Bone marrow (tissue), 2 donors: Measurements from ENCODE around the gene ADAMTS6.

Source experiments
- DNase-seq, 2 donors: peaks; one replicate each; lab custom pipeline; 2025; lab: John Stamatoyannopoulos, UW

The ADAMTS6 gene

GRCh38 chr5:65103756-65104440 lies 377.8 kb downstream of the ADAMTS6 start:
- no peak for DNase-seq

DNA sequence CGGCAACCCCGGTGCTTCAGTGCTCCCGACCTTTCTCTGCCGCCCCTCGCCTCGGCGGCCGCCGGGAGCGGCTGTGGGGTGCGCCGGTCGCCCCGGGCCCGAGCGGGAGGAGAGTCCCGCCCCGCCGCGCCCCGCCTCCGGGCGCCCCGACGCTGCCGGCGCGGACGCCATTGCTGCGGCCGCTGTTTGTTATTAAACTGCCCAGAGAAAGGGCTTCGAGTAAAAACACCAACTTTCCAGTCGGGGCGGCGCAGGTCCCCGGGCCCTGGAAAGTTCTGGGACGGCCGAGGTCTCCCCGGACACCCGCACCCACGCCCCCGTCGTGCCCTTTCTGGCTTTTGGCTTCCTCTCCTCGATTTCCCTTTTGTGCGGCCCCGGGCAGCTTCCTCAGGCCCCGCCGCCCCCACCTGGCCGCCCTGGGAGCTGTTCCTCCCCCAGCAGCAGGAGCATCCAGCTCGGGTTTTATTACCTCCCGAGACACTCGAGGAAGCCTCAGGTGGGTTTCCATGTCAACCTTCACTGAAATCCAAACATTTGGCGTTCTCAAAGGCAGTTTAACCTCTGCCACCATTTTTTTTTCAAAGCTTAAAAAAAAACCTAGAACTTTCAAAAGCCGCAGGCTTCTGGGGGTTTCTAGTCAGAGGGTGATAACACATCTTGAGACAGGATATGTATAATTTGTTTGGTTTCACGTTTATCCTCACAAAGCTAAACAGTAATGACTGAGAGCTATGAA lies 378.6 kb downstream of the ADAMTS6 start:
- peak; percentile 15 to 48 for DNase-seq

- peak in 1 of 2 donors; percentile 43 for DNase-seq
Measured at GRCh38 chr5:65102371-65102975, 379.2 kb downstream of the ADAMTS6 start.

DNA sequence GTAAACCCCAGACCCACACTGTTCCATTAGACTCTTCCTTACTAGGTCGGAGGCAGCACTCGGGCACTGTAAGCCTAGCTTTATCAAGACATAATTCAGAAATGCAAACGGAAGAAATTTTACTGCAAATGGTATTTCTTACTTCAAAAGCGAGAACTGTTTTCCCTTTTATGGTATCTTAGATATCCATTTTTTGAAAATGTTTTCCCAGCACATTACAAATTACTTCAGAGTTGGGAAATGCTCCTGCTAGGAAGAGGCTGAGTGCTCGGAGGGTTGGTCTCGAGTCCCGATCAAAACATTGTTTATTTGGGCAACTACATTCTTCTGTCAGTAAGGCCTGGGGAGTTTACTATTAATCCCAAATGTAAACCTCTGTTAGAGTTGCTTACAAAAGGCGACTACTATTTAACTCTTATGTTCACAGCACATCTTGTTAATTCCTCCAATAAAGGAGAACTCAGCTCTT lies 380.1 kb downstream of the ADAMTS6 start:
- no peak for DNase-seq

- no peak for DNase-seq
Measured at GRCh38 chr5:65100911-65101631, 380.6 kb downstream of the ADAMTS6 start.
